Cardiac fibroblast (primary cell): Measurements from ENCODE around the gene SYT7.

Source experiments
- DNase-seq, 2 donors: peaks; one replicate each; pipeline versions ENCODE4 v3.0.0 to v3.0.0-alpha.2; 2010; ENCODE audit warnings: low read depth in 2 of 2
- H3K4me3 ChIP-seq, 2 donors: replicated peaks in 1 of 2; 1 replicate in 1 of 2; 2 replicates in 1 of 2; pipeline ENCODE4 v1.5.1; 2011; ENCODE audit warnings: low read depth in 2 of 2, low read length in 2 of 2, mild to moderate bottlenecking in 2 of 2, moderate library complexity in 1 of 2
- TF ChIP-seq, protein P1 (sequence below): IDR thresholded peaks from one replicate; pipeline ENCODE4 v1.5.1; 2011; ENCODE audit warnings: low read depth, mild to moderate bottlenecking, low read length, inconsistent platforms

The SYT7 gene

DNA sequence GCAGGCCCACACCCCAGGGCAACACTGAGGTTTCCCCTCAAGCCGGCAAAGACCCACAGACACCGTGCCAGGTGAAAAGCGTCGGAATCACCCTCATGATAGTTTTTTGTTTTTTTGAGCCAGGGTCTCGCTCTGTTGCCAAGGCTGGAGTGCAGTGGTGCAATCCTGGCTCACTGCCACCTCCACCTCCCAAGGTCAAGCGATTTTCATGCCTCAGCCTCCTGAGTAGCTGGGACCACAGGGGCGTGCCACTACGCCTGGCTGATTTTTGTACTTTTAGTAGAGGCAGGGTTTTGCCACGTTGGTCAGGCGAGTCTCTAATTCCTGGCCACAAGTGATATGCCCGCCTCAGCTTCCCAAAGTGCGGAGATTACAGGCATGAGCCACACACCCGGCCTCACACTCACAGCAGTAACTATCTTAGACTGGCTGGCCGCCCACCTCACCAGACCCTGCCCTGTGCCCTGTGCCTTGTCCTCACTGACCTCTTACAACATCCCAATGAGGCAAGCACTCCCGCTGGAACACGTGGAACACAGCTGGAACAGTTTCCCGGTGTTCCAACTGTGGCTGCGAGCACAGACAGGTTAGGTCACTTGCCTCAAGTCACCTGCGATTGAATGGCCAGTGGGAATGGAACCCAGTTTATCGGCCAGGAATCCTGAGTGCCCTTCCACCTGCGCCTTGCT lies 51.2 kb downstream of the SYT7 start:
- no peak for DNase-seq
- TF ChIP-seq, protein P1, sequence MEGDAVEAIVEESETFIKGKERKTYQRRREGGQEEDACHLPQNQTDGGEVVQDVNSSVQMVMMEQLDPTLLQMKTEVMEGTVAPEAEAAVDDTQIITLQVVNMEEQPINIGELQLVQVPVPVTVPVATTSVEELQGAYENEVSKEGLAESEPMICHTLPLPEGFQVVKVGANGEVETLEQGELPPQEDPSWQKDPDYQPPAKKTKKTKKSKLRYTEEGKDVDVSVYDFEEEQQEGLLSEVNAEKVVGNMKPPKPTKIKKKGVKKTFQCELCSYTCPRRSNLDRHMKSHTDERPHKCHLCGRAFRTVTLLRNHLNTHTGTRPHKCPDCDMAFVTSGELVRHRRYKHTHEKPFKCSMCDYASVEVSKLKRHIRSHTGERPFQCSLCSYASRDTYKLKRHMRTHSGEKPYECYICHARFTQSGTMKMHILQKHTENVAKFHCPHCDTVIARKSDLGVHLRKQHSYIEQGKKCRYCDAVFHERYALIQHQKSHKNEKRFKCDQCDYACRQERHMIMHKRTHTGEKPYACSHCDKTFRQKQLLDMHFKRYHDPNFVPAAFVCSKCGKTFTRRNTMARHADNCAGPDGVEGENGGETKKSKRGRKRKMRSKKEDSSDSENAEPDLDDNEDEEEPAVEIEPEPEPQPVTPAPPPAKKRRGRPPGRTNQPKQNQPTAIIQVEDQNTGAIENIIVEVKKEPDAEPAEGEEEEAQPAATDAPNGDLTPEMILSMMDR: no peak
- H3K4me3 ChIP-seq: no peak overlapping the region

DNA sequence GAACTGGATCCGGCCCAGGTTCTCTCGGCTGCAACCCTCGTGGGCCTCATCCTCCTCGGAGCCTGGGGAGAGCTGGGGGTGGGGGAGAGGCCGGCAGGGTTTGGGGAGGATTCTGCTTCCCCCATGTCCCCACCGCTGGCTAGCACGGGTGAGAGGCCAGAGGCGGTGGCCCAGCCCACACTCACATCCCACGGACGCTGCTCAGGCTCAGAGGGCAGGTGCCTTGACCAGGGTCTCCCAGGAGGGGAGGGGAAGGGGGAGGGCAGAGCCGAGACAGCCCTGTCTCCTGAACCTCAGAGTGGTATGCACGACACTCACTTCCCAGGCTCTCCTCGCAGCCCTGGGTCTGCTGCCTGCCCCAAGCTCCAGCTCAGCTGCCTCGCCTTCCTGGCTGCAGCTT lies 52.8 kb downstream of the SYT7 start:
- TF ChIP-seq, protein P1: no peak
- no peak for DNase-seq
- H3K4me3 ChIP-seq: no peak overlapping the region

- DNase-seq: no peak
- no peak overlapping the region for H3K4me3 ChIP-seq
Observed at GRCh38 chr11:61526956-61527731, 53.7 kb downstream of the SYT7 start.

GRCh38 chr11:61526229-61526628 lies 54.6 kb downstream of the SYT7 start:
- no peak for DNase-seq
- TF ChIP-seq, protein P1: no peak
- no peak overlapping the region for H3K4me3 ChIP-seq

More at GRCh38 chr11:61526956-61527731, 53.7 kb downstream of the SYT7 start:
- TF ChIP-seq, protein P1: no peak

- TF ChIP-seq, protein P1: no peak
- H3K4me3 ChIP-seq: no peak overlapping the region
- no peak for DNase-seq
Observed at GRCh38 chr11:61524963-61525587, 55.8 kb downstream of the SYT7 start.

DNA sequence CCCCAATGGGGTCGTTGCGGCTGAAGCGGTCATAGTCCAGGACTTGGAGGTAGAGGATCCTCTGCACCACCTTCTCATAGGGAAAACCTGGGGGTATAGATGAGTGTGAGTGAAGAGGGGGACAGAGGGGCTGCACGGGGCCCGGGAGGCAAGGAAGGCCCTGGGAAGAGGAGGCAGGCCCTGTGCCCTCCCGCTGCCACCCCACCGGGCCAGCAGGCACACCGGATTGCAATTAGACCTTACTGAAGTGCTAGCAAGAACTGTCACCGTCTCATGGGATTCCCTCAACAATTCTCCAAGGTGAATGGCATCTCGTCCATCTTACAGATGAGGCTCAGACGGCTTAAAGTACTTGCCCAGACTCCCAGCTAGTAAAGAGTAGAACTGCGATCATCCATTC lies 56.4 kb downstream of the SYT7 start:
- H3K4me3 ChIP-seq: no peak overlapping the region
- DNase-seq: no peak
- TF ChIP-seq, protein P1: no peak
